ENCODE data around the gene TUBB4B.

DNA sequence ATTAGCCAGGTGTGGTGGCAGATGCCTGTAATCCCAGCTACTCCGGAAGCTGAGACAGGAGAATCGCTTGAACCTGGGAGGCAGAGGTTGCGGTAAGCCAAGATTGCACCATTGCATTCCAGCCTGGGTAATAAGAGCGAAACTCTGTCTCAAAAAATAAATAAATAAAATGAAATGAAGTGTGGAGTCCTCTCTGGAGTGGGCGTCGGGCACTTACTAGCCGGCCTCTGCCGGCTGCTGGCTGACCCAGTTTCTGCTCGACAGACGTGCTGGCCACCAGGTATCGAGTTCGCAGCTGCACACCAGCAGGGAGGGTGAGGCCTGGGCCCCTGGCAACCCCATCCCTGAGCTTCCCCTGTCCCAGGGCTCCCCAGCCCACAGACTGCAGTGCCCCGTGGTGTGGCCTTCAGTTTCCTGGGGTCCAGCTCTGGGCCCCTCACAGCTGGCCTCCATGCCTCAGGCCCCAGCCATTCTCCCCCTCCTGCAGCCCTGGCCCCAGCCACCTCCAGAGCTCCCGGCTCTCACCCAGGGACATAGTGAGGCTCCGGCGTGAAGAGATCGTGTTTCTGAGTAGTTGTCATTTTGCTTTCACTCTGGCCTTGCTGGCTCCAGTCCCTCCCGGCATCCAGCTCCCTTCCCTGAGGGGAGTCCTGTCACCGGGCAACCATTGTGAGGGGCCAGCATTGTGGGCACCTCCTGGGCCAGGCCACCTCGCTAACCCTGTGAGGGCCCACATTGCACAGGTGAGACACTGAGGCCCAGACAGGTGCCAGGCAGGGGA, 6.2 kb downstream of the TUBB4B start:
- TF ChIP-seq, protein P1, sequence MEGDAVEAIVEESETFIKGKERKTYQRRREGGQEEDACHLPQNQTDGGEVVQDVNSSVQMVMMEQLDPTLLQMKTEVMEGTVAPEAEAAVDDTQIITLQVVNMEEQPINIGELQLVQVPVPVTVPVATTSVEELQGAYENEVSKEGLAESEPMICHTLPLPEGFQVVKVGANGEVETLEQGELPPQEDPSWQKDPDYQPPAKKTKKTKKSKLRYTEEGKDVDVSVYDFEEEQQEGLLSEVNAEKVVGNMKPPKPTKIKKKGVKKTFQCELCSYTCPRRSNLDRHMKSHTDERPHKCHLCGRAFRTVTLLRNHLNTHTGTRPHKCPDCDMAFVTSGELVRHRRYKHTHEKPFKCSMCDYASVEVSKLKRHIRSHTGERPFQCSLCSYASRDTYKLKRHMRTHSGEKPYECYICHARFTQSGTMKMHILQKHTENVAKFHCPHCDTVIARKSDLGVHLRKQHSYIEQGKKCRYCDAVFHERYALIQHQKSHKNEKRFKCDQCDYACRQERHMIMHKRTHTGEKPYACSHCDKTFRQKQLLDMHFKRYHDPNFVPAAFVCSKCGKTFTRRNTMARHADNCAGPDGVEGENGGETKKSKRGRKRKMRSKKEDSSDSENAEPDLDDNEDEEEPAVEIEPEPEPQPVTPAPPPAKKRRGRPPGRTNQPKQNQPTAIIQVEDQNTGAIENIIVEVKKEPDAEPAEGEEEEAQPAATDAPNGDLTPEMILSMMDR (tag by site-specific recombination; IDR thresholded peaks at IDR 0.05), result no peak
- no peak for TF ChIP-seq ZNF37A (tag by site-specific recombination; IDR thresholded peaks at IDR 0.05)

Data from HEK293 (cell line).